AG20443 (cell line): Measurements from ENCODE around the gene PLXDC2.
"Not testable (repeated sequence)": the region's sequence is repeated elsewhere in the genome, so short reads cannot be mapped to it uniquely, and the experiment has no call there.

ENCODE experiments used
- DNase-seq: peaks from one replicate; pipeline ENCODE4 v3.0.0; 2012; ENCODE audit warnings: low spot score, mixed read lengths

The PLXDC2 gene

DNA sequence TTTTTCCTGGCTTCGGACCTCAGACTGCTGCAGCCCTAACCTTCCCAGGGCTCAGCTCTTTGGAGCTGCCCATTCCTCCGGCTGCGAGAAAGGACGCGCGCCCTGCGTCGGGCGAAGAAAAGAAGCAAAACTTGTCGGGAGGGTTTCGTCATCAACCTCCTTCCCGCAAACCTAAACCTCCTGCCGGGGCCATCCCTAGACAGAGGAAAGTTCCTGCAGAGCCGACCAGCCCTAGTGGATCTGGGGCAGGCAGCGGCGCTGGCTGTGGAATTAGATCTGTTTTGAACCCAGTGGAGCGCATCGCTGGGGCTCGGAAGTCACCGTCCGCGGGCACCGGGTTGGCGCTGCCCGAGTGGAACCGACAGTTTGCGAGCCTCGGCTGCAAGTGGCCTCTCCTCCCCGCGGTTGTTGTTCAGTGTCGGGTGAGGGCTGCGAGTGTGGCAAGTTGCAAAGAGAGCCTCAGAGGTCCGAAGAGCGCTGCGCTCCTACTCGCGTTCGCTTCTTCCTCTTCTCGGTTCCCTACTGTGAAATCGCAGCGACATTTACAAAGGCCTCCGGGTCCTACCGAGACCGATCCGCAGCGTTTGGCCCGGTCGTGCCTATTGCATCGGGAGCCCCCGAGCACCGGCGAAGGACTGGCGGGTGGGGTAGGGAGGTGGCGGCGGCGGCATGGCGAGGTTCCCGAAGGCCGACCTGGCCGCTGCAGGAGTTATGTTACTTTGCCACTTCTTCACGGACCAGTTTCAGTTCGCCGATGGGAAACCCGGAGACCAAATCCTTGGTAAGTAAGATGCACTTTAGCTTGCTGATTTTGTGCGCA lies at the start of gene PLXDC2:
PLXDC2 (plus strand) TSS at position 22 of the 820 bp plus-strand sequence.
- DNase-seq: peak; percentile 33

DNA sequence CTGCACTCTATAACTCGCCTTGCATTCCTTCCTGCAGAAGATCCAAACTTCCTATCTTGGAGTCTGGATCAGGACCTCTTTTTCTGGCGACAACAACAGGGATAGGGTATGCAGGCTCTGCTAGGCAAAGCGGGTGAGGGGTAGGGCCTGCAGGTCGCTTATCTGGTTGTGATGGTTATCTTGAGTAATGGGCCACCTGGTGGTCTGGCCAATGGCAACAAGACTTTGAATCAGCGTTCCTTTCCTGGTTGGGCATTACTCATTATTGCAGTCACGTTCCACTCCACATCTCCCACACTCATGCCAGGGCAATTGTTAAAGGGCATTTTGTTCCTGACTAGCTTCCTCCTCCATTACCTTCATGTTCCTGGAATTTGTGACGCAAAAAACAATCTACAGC lies 48.4 kb upstream of the PLXDC2 start:
- DNase-seq: no peak

- DNase-seq: not testable (repeated sequence)
These were observed 46.4 kb upstream of the PLXDC2 start for GRCh38 chr10:19769826-19770225.

- no peak for DNase-seq
These were observed 43.3 kb upstream of the PLXDC2 start for GRCh38 chr10:19772972-19773371.

GRCh38 chr10:19775296-19775695 lies 40.9 kb upstream of the PLXDC2 start:
- no peak for DNase-seq

GRCh38 chr10:19777806-19778205 lies 38.4 kb upstream of the PLXDC2 start:
- DNase-seq: no peak

DNA sequence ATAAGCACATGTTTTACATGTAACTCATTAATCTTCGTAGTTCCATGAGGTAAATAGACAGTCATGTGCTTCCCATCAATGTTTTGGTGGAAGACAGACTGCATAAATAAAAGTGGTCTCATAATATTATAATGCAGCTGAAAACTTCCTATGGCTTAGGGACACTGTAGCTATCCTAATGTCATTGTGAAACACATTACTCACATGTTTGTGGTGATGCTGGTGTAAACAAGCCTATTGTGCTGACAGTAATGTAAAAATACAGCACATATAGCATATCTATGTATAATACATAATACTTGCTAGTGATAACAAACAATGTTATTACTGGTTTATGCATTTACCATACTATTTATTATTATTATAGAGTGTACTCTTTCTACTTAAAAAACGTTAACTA lies 37.2 kb upstream of the PLXDC2 start:
- no peak for DNase-seq

DNA sequence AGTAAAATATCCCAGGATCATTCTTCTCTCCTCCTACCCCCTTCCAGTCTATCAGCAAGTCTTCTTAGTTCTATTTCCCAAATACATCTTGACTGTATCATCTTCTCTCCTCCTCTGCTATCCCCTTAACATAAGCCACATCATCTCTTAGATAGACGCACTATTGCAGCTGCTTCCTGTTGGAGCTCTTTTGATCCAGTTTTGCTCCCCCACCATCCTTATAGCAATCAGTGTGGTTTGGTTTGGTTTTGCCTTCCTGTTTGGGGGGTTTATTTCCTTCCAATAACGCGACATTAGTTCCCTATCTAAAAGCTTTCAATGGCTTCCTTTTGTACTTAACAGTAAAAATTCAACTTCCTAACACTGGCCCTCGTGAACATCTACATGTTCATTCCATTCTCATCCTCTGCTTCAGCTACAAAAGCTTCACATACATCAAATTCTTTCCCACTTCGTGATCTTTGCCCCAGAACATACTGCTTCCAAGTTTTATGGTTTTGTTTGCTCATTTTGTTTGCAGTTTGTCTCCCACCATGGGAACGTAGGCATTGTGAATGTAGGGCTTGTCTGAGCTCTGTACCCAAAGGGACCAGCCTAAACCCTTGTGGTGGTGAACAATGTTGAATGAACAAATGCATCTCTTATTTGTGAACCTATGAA lies 33.7 kb upstream of the PLXDC2 start:
- DNase-seq: no peak

DNA sequence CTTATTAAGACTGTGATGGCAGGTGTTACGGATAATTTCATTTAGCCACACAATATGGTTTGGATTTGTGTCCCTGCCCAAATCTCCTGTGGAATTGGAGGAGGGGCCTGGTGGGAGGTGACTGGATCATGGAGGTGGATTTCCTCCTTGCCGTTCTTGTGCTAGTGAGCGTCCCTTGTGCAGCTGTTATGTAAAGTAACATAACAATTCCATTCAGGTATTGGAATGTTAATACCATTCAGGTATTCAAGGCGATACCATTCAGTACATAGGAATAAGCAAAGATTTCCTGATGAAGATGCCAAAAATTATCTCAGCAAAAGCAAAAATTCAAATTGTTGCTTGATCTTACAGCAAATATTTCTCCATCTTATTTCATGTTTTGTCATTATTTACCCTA lies 32.5 kb upstream of the PLXDC2 start:
- DNase-seq: no peak

DNA sequence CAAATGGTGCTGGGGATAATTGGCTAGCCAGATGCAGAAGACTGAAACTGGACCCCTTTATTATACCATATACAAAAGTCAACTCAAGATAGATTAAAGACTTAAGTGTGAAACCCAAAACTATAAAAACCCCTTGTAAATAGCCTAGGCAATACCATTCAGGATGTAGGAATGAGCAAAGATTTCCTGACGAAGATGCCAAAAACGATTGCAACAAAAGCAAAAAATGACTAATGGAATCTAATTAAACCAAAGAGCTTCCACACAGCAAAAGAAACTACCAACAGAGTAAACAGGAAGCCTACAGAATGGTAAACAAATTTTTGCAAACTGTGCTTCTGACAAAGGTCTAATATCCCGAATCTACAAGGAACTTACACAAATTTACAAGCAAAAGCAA lies 30.9 kb upstream of the PLXDC2 start:
- no peak for DNase-seq

DNA sequence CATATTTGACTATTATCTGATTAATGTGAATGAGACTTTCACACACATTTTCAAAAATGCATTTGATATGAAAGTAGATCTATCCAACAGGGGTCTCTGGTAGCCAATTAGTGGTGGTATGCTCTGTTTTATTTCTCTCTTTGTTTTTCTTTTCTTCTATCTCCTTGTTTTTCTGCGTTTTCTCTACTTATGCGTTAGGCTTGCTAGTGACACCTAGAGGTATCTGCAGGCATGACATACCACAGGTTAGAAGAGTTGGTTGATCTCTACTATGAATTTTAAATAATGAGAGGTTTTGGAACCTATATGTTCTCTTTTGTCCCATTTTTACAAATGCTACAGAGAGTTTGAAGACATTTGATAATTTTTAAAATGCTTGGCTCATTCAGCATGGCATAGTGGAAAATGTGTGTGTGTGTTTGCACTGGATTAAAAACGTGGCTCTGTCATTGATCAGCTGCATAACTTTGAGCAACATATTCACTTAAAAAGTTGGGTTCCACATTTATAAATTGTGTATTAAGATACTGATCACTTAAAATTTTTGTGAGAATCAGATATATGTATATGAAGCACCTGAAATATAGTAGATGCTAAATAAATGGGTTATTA lies 28.1 kb upstream of the PLXDC2 start:
- DNase-seq: peak; percentile 29

DNA sequence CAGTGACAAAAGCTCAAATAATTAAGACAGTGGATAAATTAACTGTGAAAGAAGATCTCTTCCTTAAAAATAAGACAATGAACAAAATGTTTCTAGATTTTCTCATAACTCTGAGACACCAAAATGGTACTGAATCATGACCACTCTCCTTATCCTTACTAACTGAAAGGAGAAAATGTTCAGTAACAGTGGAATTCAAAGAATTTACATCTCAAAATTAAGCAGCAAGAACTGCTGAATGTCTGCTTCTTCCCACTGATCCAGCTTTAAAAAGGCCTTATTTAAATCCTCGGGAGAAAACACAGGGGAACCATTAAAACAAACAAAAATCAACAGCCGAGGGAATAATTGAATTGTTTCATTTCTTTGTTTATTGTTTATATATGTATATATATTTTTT lies 27.3 kb upstream of the PLXDC2 start:
- DNase-seq: no peak

- no peak for DNase-seq
These were observed 26.6 kb upstream of the PLXDC2 start for GRCh38 chr10:19789607-19790006.

DNA sequence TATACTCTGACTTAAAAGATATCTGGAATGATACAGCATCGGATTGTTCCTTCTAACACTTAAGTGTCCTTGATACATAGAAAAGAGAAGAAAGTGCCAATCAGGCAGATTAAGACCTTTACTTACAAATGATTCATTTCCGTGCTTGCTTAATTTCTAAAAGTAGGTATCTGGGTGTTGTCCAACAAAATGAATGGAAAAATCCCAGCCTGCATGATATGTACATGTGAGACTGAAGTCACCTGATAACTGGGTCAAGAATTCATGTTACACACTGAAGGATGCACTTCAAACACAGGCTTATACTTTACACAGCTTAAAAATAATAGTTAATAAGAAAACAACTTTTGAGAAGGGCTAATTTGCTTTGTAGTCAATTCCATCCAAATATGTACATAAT lies 25.2 kb upstream of the PLXDC2 start:
- no peak for DNase-seq

GRCh38 chr10:19795684-19796083 lies 20.5 kb upstream of the PLXDC2 start:
- no peak for DNase-seq

GRCh38 chr10:19800161-19800560 lies 16.1 kb upstream of the PLXDC2 start:
- no peak for DNase-seq

DNA sequence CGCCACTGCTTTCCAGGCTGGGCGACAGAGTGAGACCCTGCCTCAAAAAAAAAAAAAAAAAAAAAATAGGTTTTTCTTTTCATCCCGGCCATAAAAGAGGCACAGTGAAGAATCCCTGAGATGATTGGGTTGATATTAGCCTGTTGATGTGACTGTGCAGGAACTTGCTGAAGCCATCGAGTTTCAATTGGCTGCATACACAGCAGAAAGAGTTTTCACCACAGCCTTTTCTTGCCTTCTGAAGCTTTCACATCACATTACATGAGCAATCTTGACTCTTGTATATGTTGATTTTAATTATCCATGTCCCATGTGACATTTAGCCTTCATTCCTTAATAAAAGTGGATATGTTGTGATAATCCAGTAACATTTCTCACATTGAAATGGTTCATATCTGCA lies 14.9 kb upstream of the PLXDC2 start:
- DNase-seq: no peak

- no peak for DNase-seq
These were observed 12.6 kb upstream of the PLXDC2 start for GRCh38 chr10:19803676-19804075.

DNA sequence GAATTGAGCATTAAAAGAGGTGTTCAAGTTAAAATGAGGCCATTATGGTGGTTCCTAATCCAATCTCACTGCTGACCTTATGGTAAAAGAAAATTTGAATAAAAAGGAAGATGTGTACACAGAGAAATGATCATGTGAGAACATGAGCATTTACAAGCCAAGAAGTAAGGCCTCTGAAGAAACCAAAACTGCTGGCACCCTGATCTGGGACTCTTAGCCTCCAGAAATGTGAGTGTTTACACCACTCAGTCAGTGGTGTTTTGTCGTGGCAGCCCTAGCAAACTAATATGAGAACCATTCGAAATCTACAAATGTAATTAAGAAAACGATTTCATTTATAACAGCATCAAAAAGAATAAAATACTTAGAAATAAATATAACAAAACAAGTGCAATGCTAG lies 6.8 kb upstream of the PLXDC2 start:
- DNase-seq: no peak

- peak; percentile 16 for DNase-seq
These were observed 4.7 kb upstream of the PLXDC2 start for GRCh38 chr10:19811540-19811939.

DNA sequence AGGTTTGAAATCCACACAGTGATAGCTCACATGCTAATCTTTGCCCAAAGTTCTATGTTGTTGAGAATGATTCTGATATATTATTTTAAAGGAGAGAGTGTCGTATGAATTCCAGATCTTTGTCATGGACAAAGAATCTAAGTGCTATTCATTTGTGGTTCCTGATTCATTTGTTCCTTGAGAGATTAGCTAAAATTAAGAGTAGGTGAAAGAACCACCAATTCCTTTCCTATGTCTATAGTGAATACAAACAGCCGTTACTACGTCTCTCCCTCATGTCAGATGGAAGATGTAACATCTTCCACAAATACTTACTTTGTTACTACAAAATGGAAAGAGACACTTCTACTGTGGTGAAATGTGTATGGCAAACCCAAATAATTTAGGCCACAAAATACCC lies 3.3 kb upstream of the PLXDC2 start:
- no peak for DNase-seq

- DNase-seq: peak; percentile 8
These were observed 1.0 kb upstream of the PLXDC2 start for GRCh38 chr10:19815036-19815730.
